HG02973 (cell line): Measurements from ENCODE around the gene REEP1.
"Not testable (repeated sequence)": the region's sequence is repeated elsewhere in the genome, so short reads cannot be mapped to it uniquely, and the experiment has no call there.

Experiments
- ATAC-seq: cut with Tn5 transposase; IDR thresholded peaks from one replicate; pipeline ENCODE4 v1.9.1; 2021; ENCODE audit warnings: moderate library complexity; ENCODE audit not compliant: unreplicated experiment

REEP1 gene

GRCh38 chr2:86202336-86202692 lies 135.1 kb downstream of the REEP1 start:
- ATAC-seq = no peak

DNA sequence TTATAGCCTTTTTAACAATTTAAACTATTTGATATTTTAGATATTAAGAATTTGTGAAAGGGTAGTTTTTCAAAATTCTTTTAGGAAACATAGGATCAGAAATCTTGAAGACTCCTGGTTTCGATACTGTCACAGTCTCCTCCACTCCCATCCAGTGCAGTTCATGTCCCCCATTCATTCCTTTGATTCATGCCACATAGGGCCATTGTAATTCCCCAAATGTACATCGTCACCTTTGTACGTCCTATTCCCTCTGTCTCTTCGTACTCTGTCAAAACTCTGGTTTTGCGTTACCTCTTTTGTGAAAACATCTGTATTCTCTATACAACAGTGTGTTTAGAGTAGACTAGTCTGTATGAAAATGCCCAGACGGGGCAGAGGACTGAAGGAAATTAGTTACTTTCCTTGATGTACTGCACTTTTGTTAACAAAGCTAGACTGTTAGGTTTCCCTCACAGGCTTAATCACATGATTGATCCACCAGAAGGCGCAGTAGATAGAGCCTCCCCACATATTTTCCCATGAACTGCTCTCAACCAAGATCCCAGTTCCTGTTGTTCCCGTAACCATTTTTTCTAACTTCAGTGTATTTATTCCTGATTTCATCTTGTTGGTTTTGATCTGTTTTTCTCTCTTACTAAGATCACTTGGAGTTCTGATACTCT lies 135.6 kb downstream of the REEP1 start:
- ATAC-seq = no peak

- ATAC-seq = not testable (repeated sequence)
Measured at GRCh38 chr2:86200564-86200963, 136.9 kb downstream of the REEP1 start.

GRCh38 chr2:86199834-86200177 lies 137.6 kb downstream of the REEP1 start:
- no peak for ATAC-seq

- ATAC-seq = peak; percentile 5
Measured at GRCh38 chr2:86195808-86196387, 141.5 kb downstream of the REEP1 start.

DNA sequence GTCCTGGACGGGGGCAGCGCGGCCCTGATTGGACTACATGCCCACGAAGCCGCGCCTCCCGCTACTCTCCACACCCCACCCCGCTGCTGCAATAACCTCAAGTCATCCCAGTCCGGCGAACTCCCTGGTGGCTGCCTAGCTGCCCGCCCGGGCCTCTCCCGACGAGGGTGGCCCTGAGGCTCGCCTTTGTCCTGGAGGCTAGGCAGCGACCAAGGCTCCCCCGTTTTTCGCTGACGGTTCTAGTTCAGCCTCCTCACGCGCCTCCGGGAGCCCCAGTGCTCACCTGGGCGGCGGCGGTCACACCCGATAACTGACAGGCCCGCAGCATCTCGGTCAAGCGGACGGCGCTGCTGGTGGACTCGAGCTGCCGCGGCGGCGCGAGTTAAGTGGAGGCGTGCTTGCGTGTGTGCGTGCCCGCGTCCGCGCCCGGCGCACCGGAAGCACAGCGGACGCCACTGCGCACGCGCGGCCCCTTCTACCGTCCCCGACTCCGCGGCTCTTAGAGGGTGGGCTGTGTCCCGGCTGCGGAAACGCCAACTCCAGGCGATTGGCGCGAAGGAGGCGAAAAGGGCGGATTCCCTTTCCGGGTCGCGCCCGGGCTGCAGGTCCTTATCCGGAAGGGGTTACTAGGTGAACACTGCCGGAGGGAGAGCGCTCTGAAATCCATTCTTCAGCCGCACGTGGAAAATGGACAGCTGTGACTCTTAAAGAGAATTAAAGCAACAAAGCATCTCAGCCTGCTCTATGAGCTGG lies 142.2 kb downstream of the REEP1 start, which contains the start of gene IMMT:
TSS of gene IMMT (minus strand) at position 408 of the 753 bp plus-strand sequence. CDS start at position 328, 80 bp downstream.
- ATAC-seq = peak; percentile 83

DNA sequence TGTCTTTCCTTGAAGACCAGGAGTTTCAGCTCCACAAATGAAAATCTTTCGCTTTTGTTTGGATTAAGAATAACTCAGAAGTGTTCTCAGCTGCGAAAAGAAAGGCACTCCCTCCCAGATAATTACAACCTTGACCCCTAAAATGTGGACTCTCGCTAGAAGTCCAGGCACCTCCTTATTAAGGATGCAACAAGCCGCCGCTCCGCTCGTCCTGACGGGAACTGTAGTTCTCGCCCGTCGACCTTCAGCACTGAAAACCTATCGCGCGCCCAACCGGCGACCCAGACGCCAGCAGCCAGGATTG lies 142.7 kb downstream of the REEP1 start:
- ATAC-seq = peak; percentile 2

- no peak for ATAC-seq
Measured at GRCh38 chr2:86193901-86194567, 143.4 kb downstream of the REEP1 start.

GRCh38 chr2:86189782-86190416 lies 147.5 kb downstream of the REEP1 start:
- no peak for ATAC-seq

DNA sequence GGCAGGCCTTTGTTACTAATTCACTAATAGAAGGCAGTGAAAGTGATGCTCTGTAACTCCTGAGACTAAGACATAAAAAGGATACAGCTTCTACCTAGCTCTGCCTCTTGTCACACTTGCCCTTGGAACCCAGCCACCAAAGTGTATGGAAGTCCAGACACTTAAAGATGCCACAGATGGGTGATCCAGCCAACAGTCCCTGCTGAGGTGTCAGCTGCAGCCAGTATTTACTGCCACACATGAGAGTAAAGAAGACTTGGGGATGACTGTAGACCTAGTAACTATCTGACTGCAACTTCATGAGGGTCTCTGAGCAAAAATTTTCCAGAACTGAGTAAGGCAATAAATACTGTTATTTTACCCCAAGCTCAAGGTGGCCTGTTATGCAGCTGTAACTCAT lies 151.0 kb downstream of the REEP1 start:
- no peak for ATAC-seq

GRCh38 chr2:86185517-86186212 lies 151.8 kb downstream of the REEP1 start:
- ATAC-seq = no peak

DNA sequence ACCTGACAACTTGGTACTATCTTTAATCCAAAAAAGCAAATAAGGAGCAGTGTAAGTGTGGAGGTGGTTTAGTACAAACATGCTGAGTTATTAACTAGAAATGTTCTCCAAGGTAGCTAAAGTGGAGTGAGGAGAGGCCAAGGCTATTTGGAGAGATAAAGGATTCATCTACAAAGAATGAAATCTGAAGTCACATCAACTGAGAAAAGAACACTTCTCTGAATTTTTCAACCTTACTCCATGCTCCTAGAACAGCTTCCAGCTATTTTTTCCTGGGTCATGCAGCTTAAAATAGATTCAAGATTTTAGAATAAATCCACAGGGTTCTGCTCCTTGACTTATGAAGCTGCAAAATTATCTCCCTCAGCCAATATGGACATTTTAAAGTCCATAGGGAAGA lies 160.8 kb downstream of the REEP1 start:
- ATAC-seq = no peak

DNA sequence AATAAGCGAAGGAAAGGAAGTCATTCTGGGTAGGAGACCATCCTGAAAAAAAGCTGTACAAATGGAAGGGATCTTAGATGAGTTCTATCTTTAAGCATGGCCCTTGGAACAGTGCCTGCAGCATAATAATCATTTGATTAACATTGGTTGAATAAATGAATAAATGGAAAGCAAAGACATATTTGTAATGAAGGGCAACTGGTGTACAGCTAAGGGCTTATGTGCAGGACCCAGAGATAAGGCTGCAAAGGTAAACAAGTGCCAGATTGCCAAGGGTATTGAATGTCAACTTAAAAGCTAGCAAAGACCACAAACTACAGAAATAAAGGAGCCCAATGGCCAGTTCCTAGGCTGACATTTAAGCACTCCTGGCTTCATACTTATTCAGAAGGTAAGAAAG lies 161.6 kb downstream of the REEP1 start:
- no peak for ATAC-seq

GRCh38 chr2:86174445-86174844 lies 163.0 kb downstream of the REEP1 start:
- ATAC-seq = no peak

DNA sequence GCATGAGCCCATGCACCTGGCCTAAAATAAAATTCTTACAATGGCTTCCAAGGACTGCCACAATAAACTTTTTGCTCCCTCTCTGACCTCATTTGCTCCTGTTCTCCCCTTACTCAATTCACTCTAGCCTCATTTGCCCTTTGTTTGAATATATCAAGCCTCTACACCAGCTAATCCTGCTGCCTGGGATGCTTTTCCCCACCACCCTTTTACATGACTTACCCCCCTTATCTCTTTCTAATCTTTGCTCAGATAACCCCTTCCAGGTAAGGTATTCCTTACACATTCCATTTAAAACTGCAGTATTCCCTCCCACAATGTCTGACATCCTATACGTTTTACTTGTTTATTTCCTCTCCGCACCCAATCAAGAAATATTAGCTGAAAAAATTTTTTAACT lies 164.8 kb downstream of the REEP1 start:
- ATAC-seq = no peak

DNA sequence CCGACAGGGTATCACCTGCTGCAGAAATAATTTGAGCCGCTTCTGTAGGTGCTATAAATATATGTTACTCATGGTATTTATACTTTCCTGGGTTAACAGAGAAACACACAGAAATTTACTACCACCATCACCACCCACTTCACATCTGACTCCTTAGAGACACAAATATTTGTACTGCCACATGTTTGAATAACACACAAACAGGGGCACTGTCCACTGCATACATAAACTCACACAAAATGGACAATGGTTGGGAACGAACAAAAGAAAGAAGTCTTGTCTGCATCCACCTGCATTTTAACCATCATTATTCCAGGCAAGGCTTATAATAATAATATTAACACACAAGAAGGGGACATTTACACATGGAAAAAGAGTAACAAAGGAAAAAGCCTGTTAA lies 166.1 kb downstream of the REEP1 start:
- ATAC-seq = no peak

DNA sequence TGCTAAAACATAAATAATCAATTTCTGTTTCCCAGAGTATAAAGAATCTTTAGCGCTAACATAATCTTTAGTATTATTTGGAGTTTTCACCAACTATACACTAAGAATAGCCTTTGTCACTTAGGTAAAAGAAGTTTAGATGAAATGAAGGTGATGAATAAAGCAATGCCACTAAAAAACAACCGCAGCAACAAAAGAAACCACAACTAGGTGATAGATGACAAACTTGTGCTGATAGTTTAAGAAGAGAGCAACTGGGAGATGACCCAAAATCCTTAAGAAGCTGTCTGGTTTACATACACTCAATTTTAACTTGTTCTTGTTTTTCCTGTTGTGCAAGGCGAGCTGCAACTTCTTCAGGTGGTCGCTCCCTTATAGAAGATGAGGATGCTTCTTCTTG lies 167.0 kb downstream of the REEP1 start:
- ATAC-seq = no peak
